ENCODE data around the gene TBC1D4.
"Not testable (repeated sequence)": the region's sequence is repeated elsewhere in the genome, so short reads cannot be mapped to it uniquely, and the experiment has no call there.

Gene TBC1D4

DNA sequence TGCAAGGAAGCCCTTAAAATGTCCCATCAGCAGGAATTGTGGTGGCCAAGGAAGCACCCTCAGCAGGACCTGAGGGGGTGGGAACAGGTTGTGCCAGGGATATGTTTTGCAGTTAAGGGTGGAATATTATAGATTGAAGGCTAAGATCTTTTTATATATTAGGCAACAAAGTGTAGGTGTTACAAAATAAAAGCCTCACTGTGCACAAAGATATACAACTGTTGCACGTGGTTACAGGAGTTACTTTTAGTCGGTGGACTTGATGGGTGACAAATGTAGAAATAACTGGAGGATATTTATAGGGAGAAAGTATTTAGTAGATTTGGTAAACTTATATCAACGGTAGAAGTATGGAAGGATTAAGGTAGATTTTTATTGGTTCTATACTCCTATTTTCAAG, 35.1 kb downstream of the TBC1D4 start:
- H3K4me3 ChIP-seq (ENCODE audit: low read length): no peak overlapping the region
- TF ChIP-seq ZNF274 (IDR thresholded peaks at IDR 0.05; ENCODE audit: low read depth, low read length): no peak

DNA sequence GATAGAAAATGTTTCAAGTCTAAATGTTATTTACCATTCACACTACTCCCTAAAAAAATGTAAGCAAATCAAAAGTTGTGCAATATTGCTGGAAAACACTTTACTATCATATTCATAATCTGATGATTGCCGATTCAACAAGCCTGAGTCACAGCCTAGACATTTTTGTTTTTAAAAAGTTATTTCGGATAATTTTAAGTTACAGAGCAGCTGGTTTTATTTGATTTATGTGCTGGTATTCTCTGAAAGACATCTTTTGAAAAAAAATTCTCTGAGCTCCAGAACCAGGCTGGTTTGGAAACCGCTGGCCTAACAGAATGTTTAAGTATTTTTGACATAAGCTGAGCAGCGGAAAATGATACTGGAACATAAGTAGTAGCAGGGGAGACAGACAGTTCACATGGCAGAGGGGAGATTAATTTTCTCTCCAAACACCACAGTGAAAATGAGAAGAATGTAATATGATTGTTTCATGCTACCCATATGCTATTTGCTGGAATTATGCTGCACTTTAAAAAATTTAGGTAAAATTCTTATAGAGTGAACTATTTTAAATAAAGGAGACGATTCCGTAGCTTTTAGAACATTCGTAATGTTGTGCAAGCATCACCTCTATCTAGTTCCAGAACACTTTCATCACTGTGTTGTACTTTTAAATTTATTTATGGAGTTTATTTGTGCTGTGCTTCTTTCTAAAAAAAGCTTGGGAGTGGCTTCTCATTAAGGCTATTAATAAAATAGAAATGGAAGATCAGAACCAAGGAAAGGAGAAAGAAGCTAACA, 36.1 kb downstream of the TBC1D4 start:
- H3K4me3 ChIP-seq (ENCODE audit: low read length): no peak overlapping the region
- TF ChIP-seq ZNF274 (IDR thresholded peaks at IDR 0.05; ENCODE audit: low read depth, low read length): no peak

DNA sequence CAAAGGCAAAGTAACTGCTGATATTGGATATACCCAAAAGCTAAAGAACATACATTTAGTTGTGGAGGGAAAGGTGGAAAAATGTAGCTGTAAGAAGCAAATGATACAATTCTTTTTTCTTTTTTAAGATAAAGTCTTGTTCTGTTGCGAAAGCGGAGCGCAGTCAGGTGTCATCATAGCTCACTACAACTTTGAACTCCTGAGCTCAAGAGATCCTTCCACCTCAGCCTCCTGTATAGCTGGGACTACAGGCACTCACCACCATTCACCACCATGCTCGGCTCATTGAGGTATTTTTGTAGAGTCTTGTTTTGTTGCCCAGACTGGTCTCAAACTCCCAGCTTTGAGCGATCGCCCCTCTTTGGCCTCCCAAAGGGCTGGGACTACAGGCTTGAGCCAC, 38.0 kb downstream of the TBC1D4 start:
- no peak overlapping the region for H3K4me3 ChIP-seq (ENCODE audit: low read length)
- no peak for TF ChIP-seq ZNF274 (IDR thresholded peaks at IDR 0.05; ENCODE audit: low read depth, low read length)

DNA sequence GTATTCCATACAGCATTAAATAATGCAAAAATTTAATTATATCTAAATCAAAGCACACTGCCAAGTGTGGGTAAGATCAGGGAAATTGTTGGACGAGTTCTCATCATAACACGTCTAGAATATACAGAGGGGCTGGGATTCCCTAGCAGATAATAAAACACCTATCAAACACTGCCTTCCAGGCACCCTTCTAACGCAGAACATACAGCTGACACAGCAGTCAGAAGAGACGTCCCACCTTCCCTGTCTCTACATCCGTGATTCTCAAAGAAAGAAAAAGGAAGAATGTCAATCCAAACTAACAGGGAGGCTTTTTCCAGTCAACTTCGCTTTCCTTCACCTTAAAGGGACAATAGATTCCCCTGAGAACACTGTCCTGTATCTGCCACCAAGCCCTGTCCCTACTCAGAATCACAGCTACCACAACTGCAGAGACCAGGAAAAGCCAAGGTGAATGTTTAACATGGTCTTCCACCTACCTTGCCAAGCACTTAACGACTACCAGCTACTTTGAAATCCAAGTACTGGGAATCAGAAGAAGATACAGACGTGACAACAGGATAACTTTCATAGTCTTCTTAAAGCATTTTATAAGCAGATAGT, 38.5 kb downstream of the TBC1D4 start:
- H3K4me3 ChIP-seq (ENCODE audit: low read length): no peak overlapping the region
- TF ChIP-seq ZNF274 (IDR thresholded peaks at IDR 0.05; ENCODE audit: low read depth, low read length): no peak

DNA sequence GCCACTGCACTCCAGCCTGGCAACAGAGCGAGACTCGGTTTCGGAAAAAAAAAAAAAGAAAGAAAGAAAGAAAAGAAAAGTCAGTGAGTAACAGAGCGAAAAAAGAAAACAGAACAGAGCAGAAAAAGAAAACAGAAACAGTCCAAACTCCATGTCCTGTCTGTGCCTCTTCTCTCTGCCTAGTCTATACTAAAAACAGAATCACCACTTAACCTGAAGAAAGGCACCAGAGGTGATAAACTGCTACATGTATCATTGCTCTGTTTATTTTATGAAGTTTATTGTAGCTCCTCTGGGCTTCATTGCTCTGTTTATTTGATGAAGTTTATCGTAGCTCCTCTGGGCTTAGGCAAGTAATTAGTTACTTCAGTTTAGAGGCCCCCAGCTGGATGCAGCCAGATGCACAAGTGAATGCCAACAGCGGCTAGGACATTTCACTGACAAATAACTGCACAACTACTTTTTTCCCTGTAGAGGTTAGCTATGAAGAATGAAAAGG, 39.2 kb downstream of the TBC1D4 start:
- TF ChIP-seq ZNF274 (IDR thresholded peaks at IDR 0.05; ENCODE audit: low read depth, low read length): no peak
- H3K4me3 ChIP-seq (ENCODE audit: low read length): no peak overlapping the region

DNA sequence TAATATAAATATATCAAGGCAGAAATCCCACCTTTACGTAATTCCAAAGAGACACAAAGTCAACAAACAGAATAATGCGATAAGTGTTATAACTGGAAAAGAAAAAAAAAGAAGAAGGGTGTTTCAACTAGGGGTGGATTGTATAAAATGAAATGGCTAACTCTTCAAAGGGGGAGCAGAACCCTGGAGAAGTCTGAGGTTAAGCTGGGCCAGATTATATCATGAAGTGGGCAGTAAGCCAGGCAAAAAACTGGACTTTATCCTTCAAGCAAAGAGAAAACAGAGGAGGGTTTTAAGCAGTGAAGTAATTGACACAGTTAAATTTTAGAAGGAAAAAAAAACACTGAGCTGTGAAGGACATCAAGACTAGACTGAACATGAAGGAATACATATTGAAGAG, 41.9 kb downstream of the TBC1D4 start:
- H3K4me3 ChIP-seq (ENCODE audit: low read length): no peak overlapping the region
- no peak for TF ChIP-seq ZNF274 (IDR thresholded peaks at IDR 0.05; ENCODE audit: low read depth, low read length)

DNA sequence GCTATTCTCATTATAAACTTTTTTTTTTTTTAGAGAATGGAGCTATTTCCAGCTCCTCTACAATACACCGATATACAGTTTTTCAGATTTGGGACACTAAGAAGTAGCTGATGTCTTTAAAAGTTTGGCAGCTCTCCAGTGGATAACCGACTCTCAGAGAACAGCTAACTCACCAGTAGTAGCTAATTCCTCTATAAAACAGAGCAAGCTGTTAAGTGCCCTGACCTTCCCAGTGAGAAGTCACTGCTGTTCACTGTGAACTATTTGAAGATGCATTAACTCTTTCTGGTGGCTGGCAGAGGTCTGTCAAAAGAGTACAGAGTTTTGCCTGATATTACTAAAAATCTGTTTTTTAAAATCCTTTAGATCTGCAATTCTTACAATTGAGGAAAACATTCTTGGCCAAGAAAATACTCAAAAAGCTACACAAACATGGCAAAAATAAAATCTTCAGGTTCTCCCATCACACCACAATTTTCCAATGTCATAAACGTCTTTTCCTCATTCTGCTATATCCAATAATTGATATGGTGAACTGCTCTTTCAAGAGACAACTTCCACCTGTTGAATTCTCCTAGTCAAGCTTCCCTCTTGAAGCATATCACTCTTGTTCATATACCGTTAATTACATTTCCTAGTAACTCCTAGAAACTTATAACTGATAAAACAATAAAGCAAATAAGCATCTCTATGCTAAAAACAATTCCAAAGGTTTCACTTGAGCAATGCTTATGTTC, 44.2 kb downstream of the TBC1D4 start:
- no peak for TF ChIP-seq ZNF274 (IDR thresholded peaks at IDR 0.05; ENCODE audit: low read depth, low read length)
- no peak overlapping the region for H3K4me3 ChIP-seq (ENCODE audit: low read length)

DNA sequence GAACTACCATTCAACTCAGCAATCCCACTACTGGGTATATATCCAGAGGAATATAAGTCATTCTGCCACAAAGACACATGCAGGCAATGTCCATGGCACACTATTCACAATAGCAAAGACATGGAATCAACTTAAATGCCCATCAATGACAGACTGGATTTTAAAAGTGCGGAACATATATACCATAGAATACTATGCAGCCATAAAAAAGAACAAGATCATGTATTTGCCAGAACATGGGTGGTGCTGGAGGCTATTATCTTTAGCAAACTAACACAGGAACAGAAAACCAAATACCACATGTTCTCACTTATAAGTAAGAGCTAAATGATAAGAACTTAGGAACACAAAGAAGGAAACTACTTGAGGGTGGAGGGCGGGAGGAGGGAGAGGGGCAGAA, 47.8 kb downstream of the TBC1D4 start:
- H3K4me3 ChIP-seq (ENCODE audit: low read length): not testable (repeated sequence)

DNA sequence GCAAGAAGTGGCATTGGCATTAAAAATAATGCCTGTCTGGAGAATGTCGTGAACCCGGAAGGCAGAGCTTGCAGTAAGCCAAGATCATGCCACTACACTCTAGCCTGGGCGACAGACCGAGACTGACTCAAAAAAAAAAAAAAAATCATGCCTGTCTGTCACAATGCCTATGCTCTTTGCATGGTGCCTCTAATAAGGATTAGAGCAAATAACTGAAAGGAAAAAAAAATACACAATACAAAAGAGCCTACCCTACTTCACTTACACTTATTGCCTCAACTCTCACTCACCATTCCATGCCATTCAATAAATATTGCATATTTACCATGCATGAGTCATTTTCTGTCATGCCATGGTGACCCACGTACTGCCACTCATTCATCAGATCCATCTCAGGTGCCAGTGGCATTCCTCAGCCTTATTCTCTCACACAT, 49.1 kb downstream of the TBC1D4 start:
- H3K4me3 ChIP-seq (ENCODE audit: low read length): no peak overlapping the region
- TF ChIP-seq ZNF274 (IDR thresholded peaks at IDR 0.05; ENCODE audit: low read depth, low read length): no peak

DNA sequence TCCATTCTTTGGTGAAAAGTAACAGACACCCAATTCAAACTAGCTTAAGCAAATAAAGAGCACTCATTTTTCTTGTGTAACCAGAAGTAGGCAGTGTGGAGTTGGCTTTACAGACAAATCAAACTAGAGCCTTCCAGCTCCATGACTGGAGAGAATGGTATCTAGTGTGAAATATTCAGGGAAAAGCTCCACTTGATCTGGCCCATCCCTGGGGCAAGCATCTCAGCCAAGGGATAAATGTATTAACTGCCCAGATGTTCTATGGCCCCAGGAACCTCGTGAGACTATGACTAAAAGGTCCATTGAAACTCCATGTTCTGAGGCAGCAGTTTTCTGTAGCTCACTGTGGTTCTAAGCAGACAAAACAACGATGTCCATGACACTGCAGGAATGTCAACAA, 49.9 kb downstream of the TBC1D4 start:
- TF ChIP-seq ZNF274 (IDR thresholded peaks at IDR 0.05; ENCODE audit: low read depth, low read length): no peak

DNA sequence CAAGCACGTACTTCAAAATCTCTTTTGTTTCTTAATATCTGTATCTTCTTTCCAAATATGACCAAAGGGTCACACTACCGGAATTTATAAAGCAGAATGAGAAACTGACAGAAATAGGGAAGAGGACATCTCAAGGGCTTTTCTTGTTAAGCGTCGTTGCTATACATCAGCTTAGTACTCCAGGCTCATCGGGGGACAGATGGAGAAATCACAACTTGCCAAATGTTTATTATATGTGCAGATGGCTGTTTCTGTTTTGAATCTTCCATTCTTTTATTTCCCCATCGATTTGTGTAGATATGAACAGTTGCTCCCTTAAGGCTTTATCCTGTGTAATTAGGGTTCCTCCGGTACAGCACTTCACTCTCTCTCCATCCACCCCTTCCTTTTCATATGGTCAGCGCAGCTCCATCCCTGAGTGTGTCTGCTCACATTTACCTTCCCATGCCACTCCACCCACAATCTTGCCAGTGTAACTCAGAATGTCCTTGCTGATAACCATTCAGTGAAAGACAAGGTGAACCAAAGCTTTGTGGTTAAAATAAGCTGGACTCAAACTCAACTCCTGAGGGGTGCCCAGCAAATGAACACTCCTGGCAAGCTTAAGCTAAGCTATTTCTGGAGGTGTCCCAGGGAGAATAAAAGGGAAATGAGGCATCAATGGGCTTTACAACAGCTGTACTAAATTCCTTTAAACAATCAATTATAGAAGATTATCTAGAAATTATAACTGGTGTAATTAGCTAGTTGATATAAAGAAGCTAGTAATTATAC, 51.3 kb downstream of the TBC1D4 start:
- TF ChIP-seq ZNF274 (IDR thresholded peaks at IDR 0.05; ENCODE audit: low read depth, low read length): no peak
- H3K4me3 ChIP-seq (ENCODE audit: low read length): no peak overlapping the region

More for the DNA sequence above, 49.9 kb downstream of the TBC1D4 start:
- no peak overlapping the region for H3K4me3 ChIP-seq (ENCODE audit: low read length)

DNA sequence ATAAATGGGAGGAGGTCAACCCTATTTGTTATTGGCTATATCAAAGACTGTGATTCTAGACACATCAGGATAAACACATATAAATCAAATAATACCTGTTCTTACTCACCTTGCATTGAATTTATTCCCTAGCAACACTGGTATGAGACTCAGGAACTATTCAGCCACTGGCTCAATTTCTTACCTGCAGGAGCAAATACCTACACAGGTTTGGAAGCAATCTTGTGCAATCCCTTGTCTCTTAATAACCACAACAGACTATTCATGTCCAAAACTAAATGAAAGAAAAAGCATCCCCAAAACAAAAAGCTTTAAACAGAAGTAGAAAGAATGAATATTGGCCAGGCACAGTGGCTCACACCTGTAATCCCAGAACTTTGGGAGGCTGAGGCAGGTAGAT, 55.5 kb downstream of the TBC1D4 start:
- no peak for TF ChIP-seq ZNF274 (IDR thresholded peaks at IDR 0.05; ENCODE audit: low read depth, low read length)
- H3K4me3 ChIP-seq (ENCODE audit: low read length): no peak overlapping the region

DNA sequence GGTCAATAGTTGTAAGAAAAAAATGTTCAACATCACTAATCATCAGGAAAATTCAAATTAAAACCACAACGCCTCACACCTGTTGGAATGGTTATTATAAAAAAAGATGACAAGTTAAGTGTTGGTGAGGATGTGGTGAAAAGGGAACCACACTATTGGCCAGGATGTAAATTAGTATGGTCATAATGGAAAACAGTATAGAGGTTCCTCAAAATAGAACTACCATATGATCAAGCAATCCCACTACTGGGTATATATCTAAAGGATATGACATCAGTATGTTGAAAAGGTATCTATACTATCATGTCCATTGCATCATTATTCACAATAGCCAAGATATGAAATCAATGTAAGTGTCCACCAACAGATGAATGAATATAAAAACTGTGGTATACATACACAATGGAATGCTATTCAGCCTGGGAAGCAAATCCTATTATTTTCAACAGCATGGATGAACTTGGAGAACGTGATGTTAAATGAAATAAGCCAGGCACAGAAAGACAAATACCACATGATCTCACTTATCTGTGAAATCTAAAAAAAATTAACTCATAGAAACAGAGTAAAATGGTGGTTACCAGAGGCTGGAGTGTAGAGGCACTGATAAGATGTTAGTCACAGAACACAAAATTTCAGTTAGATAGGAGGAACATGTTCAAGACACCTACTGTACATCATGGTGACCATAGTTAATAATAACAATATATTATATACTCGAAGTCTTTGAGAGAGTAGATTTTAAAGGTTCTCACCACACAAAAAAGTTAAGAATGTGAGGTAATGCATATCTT, 56.6 kb downstream of the TBC1D4 start:
- no peak for TF ChIP-seq ZNF274 (IDR thresholded peaks at IDR 0.05; ENCODE audit: low read depth, low read length)
- H3K4me3 ChIP-seq (ENCODE audit: low read length): no peak overlapping the region
